ENCODE measurements around the gene SOX11.

SOX11 gene

GRCh38 chr2:5722236-5722635, 30.1 kb downstream of the SOX11 start:
- DNase-seq (ENCODE audit: low read depth in 3 of 3, low spot score in 1 of 3), result no peak

GRCh38 chr2:5723791-5724735, 31.9 kb downstream of the SOX11 start:
- DNase-seq (ENCODE audit: low read depth in 3 of 3, low spot score in 1 of 3), result no peak

- no peak for DNase-seq (ENCODE audit: low read depth in 3 of 3, low spot score in 1 of 3)
These were observed 32.9 kb downstream of the SOX11 start for GRCh38 chr2:5725072-5725471.

- no peak for DNase-seq (ENCODE audit: low read depth in 3 of 3, low spot score in 1 of 3)
These were observed 33.7 kb downstream of the SOX11 start for GRCh38 chr2:5725794-5726463.

DNA sequence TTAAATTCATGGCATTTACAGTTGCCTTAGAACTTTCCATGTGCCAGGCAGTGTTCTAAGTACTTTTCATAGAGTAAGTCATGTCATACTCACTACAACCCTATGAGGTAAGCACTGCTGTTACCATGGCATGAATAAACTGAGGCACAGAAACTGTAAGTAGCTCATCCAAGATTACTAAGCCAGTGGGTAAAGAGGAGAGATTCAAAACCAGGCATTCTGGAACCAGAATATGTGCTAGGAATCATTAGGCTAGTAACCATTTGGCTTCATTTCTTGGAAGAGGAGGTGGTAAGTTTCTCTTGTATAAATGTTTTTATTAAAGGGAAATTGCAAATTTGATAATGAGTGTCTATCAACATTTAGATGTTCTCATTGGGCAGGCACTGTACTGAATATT, 35.1 kb downstream of the SOX11 start:
- DNase-seq (ENCODE audit: low read depth in 3 of 3, low spot score in 1 of 3), result no peak

DNA sequence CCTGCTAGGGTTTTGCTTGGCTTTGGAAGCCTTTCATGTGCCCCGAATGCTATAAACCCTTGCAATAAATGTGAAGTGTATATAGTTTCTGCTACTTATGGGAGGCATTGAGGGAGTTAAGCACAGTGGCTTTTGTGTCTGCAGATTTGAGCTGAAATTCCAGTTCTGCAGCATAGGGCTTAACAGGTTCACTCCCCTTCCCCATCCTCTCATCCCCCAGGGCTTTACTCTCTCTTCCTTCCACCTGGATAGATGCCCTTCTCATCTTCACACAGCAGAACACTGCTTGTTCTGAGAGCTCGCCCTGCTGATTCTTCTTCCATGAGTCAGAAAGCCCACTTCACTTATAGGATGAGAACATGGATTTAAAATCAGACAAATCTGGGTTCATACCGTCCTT, 37.2 kb downstream of the SOX11 start:
- DNase-seq (ENCODE audit: low read depth in 3 of 3, low spot score in 1 of 3), result no peak

DNA sequence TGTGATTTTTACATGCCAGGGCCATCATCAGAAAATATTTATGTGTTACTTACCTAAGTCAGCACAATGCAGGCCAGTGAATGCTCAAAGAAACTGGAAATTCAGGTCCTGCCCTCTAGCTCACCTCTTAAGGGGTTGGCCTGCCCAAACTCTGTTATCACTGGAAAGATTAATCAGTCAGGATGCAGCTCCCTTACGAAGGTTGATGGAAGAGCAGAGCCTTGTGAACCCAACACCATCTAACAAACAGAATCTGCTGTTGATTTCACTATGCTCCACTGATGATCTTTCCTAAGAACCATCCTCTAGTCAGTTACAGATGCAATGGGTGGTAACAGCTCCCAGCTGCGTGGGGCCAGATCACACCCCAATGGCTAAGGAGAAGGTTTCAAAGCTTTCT, 38.2 kb downstream of the SOX11 start:
- no peak for DNase-seq (ENCODE audit: low read depth in 3 of 3, low spot score in 1 of 3)

DNA sequence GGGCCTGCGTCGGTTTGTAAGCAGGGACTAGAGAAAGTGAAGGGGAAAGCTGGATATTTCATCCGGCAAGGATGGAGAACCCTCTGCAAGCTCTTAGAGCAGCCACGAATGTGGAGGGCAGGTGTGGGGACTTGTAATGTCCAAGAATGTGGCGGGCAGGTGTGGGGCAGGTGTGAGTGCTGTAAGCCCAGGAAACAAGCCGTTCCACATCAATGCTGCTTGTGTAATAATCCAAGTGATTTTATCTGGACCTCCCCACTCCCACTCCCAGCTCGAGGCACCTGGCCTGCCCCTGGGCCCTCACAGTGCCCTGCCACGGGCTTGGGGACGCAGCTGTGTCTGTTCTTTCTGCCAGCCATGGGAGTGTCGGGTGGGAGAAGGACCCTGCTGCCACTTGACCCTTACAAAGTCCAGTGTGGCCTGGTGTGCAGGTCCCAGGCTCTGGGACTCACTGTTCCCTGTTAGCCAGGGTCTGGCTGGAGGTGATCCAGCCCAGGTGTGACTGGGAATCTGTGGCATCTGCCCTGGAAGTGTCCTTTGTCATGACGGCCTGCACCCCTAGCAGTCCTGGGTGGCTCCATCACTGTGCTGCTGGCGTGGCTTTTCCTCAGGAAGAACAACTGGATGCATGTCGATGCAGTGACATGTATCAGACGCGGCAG, 42.8 kb downstream of the SOX11 start:
- no peak for DNase-seq (ENCODE audit: low read depth in 3 of 3, low spot score in 1 of 3)

- no peak for DNase-seq (ENCODE audit: low read depth in 3 of 3, low spot score in 1 of 3)
These were observed 43.3 kb downstream of the SOX11 start for GRCh38 chr2:5735521-5735861.

DNA sequence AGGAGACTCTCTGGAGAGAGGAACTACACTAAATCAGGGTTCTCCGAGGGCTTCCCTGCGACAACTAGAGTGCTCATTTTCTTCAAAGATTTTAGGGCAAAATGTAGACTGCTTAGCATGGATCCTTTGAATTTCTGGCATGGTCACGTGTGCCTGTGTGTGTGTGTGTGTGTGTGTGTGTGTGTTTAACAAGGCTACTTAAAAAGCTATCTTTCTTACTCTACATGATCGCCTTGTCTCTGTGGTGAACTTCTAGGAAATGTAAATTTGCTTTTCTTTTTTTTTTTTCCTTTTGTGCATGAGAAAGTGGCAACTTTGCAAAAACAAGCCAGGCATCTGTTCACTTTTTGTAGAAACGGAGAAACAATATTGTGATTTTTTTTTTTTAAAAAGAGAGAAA, 43.9 kb downstream of the SOX11 start:
- no peak for DNase-seq (ENCODE audit: low read depth in 3 of 3, low spot score in 1 of 3)

- no peak for DNase-seq (ENCODE audit: low read depth in 3 of 3, low spot score in 1 of 3)
These were observed 44.7 kb downstream of the SOX11 start for GRCh38 chr2:5736886-5737285.

- no peak for DNase-seq (ENCODE audit: low read depth in 3 of 3, low spot score in 1 of 3)
These were observed 47.9 kb downstream of the SOX11 start for GRCh38 chr2:5740053-5740452.

DNA sequence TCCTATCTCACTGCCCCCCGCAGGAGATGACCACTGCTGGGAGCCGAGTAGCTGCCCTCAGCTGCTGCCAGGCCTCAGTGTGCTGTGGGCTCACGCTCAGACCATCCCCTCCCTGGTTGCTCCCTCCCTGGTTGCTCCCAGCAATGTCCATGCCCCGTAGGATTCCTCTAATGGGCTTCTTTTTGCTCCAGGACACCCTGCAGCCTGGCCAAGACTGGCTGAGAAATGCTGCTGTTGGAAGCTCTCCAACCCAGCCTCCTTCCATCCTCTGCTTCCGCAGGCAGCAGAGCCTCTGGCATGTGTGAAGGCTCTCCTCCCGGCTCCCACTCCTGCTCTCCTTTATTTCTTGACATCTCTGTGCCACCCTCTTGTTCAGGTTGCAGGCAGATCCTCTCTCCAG, 48.6 kb downstream of the SOX11 start:
- no peak for DNase-seq (ENCODE audit: low read depth in 3 of 3, low spot score in 1 of 3)

DNA sequence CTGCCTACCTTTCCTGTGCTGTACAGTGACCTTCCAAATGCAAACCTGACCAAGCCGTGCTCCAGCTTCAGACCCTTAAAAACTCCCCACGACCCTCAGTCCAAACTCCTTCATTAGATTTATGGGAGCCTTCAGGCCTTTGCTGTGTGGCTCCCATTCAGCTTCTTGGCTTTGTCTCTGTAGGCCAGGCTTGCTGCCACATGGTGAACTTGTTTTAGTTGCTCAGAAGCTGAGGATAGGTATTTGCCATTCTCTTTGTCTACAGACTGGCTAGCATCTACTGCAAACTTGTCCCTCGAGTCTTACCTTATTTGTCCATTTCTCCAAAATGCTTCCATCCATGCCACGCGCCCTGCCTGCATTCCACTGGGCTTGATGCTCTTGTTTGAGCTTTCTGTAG, 49.1 kb downstream of the SOX11 start:
- DNase-seq (ENCODE audit: low read depth in 3 of 3, low spot score in 1 of 3), result no peak

DNA sequence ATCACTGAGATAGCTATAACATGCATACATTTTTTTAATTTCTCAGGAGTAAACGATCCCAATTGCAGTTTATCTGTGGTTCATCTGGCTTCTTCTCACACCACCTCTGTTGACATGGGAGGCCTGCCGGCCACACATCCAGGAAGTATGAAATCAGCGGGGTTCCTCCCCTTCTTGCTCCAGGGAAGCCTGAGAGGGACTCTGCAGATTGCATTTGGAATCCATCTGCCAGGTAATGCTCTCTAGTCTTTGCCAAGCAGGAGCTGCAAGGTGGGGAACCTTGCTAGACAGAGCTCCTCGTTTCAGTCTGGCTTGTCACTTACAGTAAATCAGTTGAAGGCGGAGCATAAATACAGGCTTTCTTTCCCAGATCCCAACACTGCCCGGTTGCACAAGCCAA, 49.9 kb downstream of the SOX11 start:
- no peak for DNase-seq (ENCODE audit: low read depth in 3 of 3, low spot score in 1 of 3)

DNA sequence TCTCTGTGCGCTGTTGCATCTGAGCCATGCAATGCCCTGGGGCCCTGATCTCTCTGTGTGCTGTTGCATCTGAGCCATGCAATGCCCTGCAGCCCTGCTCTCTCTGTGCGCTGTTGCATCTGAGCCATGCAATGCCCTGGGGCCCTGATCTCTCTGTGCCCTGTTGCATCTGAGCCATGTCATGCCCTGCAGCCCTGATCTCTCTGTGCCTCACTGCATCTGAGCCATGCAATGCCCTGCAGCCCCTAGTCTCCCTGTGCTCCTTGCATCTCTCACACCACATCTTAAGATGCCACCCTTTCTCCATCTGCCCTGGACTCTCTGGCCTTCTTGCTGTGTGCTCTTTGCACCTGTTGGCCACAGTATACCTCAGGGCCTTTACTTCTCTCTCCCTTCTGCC, 56.2 kb downstream of the SOX11 start:
- DNase-seq (ENCODE audit: low read depth in 3 of 3, low spot score in 1 of 3), result no peak

GRCh38 chr2:5748946-5749345, 56.8 kb downstream of the SOX11 start:
- no peak for DNase-seq (ENCODE audit: low read depth in 3 of 3, low spot score in 1 of 3)

DNA sequence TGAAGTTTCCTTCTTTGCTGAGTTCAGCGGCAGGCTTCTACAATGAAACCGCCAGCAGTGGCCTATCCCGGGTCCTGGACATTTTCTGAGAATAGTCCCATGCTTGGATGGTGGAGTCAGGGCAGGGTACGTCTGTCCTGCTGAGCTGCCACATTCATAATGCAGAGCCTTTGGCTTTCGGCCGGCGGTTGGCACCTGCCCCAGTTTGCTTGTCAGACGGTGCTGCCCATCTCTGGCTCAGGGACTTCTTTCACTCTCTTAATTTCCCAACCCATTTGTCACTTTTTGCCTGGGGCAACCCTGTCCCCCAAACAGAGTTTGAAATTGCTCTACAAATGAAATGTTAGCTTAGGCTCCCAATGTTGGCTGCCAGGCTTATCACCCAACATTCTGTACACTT, 57.2 kb downstream of the SOX11 start:
- no peak for DNase-seq (ENCODE audit: low read depth in 3 of 3, low spot score in 1 of 3)

Measured in stimulated activated CD4-positive, alpha-beta T cell treated with anti-CD3 and anti-CD28 coated beads, TNF-alpha, amount 100 ng/mL, for 1 hour (primary cell).